HG03064 (cell line): ENCODE measurements around the gene PML.
"Not testable (repeated sequence)": the region's sequence is repeated elsewhere in the genome, so short reads cannot be mapped to it uniquely, and the experiment has no call there.

Experiments
- ATAC-seq: cut with Tn5 transposase; IDR thresholded peaks from one replicate; pipeline ENCODE4 v1.9.1; 2021; ENCODE audit warnings: low read depth; ENCODE audit not compliant: unreplicated experiment

The PML gene

DNA sequence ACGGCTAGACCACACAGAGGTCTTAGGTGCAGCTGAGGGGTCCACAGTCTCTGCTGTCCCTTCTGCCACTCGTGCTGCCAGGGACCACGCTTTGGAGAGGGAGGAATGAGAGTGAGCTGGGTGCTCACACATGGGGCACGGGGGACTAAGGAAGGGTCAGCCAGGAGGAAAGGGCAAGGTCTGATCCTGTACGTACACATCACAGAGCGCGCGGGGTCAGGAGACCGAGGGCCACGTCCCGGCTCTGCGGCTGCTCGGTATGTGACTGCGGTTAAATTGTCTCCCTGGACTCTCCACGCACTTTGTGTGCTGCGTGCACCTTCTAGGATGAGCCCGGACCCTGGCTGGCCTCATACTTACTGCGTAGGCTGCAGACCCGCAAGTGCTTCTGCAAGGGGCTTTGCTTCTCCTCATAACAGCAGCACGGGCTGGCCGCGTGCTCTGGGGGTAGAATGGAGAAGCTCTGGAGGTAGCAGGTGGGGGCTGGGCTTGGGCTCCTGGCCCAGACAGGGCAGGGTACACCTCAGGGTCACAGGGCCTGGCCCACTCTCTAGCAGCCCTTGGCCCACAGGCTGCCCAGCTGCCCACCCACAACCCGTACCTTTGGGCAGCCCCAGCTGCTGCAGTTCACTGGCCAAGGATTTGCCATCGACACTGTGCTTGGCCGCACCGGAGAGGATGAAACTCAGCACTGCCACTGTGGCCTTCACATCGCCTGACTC lies 102.4 kb downstream of the PML start:
- ATAC-seq: not testable (repeated sequence)
